Sigmoid colon (tissue), 4 donors: Measurements from ENCODE around the gene MB.

Source experiments
- EP300 ChIP-seq, 4 donors: sonication (generic); formaldehyde crosslinking; IDR thresholded peaks; one replicate each; pipeline ENCODE4 v1.6.1; 2017; ENCODE audit warnings: antibody characterized with exemption in 4 of 4
- TF ChIP-seq, protein P1 (sequence below), 4 experiments: fragments of 450-650 bp in 3 of 4; fragments of 200-600 bp in 1 of 4; IDR thresholded peaks; one replicate each; pipeline ENCODE4 v1.5.1; 2016 to 2019; ENCODE audit warnings: antibody characterized with exemption in 4 of 4, mild to moderate bottlenecking in 3 of 4, moderate library complexity in 2 of 4

DNA sequence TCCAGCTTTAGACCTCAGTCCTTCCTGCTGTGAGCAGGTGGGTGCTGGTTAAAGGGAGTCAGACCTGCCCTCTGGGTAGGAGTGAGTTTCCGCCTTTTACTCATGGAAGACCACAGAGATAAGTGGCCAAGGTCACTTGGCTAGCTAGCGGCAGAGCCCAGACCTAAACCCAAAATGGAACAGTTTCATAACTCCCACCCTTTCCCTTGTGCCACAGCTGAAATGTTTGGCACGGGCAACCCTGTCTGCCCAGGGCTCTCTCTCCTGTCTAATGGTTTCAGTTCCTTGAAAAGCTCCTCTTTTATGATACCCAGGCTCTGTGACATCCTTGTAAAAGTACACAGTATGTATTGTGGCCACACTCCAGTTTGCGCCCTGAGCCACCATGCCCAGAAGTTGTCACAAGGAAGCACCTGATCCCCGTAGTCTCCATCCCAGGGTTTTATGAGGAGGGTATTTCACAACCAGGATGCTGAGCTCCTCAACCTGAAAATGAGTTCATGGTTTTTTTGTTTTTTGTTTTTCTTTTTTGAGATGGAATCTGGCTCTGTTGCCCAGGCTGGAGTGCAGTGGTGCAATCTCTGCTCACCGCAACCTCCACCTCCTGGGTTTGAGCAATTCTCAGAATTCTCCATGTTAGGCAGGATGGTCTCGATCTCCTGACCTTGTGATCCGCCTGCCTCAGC, 5.1 kb downstream of the MB start:
- TF ChIP-seq, protein P1, sequence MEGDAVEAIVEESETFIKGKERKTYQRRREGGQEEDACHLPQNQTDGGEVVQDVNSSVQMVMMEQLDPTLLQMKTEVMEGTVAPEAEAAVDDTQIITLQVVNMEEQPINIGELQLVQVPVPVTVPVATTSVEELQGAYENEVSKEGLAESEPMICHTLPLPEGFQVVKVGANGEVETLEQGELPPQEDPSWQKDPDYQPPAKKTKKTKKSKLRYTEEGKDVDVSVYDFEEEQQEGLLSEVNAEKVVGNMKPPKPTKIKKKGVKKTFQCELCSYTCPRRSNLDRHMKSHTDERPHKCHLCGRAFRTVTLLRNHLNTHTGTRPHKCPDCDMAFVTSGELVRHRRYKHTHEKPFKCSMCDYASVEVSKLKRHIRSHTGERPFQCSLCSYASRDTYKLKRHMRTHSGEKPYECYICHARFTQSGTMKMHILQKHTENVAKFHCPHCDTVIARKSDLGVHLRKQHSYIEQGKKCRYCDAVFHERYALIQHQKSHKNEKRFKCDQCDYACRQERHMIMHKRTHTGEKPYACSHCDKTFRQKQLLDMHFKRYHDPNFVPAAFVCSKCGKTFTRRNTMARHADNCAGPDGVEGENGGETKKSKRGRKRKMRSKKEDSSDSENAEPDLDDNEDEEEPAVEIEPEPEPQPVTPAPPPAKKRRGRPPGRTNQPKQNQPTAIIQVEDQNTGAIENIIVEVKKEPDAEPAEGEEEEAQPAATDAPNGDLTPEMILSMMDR (IDR thresholded peaks at IDR 0.05), result no peak
- peak in 1 of 4 donors; percentile 42 for TF ChIP-seq EP300 (IDR thresholded peaks at IDR 0.05)
